CD4-positive, alpha-beta T cell treated with Interleukin-17A for 4 hours (primary cell): Measurements from ENCODE around the gene IGFBP7.

ENCODE experiments used
- DNase-seq: peaks from one replicate; pipeline ENCODE4 v3.0.0-alpha.2; 2020; ENCODE audit warnings: mixed read lengths

Gene IGFBP7

DNA sequence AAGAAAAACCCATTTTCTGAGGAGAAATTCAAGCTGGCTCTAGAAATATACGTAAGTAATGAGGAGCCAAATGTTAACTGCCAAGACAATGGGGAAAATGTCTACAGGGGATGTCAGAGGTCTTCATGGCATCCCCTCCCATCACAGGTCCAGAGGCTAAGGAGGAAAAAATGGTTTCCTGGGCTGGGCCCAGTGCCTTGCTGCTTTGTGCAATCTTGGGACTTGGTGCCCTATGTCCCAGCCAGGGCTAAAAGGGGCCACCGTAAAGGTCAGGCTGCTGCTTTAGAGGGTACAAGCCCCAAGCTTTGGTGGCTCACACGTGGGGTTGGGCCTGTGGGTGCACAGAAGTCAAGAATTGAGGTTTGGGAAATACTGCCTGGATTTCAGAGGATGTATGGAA, 17.2 kb upstream of the IGFBP7 start:
- DNase-seq, result no peak

DNA sequence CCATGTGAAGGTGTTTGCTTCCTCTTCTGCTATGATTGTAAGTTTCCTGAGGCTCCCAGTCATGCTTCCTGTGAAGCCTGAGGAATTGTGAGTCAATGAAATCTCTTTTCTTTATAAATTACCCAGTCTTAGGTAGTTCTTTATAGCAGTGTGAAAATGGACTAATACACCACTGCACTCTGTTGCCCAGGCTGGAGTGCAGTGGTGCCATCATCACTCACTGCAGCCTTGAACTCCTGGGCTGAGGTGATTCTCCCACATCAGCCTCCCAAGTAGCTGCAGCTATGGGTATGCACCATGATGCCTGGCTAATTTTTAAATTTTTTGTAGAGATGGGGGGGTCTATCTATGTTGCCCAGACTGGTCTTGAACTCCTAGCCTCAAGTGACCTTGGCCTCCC, 15.8 kb upstream of the IGFBP7 start:
- no peak for DNase-seq

DNA sequence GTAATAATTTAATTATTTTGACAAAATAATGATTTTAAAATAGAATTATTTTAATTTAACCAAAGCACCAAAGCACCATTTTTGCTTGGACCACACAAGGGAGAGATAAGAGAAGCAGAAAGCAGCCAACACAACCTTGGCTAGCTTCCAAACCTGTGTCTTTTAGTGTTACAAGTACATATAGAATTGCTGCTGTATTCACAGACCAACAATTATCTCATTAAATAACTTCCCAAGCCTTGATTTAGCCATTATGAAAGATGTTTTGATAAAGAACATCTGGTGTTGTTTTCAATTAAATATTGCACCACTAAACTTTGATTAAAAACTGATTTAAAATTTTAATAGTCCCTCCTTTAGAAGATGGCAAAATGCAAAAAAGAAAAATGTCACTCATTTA, 14.0 kb upstream of the IGFBP7 start:
- no peak for DNase-seq

DNA sequence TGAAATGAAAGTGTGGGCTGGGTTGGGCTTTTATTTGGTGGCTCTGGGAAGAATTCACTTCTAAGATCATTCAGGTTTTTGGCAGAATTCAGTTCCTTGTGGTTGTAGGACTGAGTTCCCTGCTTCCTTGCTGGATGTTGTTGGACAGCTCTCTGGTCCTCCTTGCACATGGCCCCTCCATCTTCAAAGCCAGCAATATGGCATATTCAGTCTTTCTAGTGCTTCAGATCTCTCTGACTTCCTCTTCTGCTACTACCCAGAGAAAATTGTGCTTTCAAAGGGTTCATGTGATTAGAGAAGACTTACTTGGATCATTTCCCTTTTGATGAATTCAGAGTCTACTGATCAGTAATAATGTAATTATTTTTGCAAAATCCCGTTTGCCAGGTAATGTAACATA, 12.8 kb upstream of the IGFBP7 start:
- no peak for DNase-seq

DNA sequence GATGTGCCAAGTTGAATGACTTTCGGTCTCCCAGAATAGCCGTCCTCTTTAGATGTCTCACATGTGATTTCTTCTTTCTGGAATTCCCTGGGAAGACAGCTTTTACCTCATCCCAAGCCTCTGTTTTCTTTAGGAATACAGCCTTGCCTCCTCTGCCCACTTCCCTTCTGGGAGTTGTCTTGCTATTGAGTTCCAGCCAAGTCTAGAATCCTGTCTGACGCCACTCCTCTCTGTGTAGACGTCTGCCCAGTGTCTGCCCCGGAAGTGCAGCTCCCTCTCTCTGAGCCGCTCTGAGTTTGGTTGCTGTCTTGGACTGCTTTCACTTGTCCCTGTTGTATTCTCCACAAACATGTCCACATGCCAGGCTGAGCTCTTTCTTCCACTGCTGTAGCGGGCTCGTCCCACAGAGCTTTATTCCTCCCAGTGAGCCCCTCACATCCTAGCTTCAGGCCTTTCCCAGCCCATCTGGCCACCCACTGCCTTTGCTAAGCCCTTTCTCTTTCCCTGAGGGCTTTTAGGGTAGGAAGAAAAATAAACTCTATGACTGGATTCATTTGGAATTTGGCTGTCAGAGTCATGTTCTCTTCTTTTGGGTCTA, 9.0 kb upstream of the IGFBP7 start:
- DNase-seq, result no peak

DNA sequence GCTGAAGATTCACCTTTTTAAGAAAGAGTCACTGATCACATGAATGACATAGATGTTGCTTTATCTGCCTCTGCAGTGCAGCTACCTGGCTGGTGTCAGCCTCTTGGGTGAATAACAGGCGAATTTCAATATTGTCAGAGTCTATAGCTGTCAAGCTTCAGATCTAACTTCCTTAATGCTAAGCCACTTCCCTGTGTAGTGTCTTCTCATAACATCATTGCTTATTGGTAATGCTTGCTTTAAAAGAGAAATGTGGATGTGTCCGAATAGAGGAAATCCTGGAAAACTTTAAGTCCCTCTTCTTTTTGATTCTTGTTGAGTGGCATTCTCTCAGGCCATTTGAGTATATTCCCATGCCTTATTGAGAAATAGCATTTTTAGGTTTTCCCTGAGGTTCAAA, 7.3 kb upstream of the IGFBP7 start:
- DNase-seq, result no peak

DNA sequence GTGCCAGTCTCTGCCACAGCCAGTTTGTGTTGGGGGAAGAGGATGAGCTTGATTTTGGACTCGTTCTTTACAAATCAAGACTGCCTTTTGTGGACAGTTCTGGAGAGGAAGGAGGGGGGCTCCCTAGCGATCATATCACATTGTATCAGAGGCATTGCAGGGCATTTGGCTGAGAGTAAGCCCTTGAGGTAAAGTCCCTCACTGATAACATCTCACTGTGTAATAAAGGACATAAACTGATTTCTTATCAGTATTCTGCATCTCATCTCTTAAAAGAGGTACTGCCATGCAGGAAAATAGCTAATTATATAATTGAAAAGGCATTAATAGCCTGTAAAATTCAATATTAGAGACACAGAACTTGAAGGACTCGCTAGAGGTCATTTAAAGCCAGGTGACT, 6.1 kb upstream of the IGFBP7 start:
- DNase-seq, result no peak

DNA sequence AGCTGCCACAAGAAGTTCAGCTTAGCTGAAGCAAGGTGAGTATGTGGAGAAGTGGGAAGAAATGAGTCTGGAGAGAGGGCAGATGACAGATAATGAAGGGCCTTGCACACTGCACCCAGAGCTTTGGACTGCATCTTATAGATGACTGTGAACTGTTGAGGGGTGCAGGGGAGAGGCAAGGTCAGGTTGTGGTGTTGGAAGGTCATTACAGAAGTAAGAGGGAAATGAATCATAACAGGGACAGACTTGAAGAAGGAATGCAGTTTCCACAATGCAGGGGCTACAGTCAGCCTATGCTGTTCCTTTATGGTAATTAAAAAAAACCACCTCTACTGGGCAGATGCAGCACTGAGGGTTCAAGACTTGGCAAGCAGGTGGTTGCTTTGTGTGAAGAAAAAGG, 4.8 kb upstream of the IGFBP7 start:
- no peak for DNase-seq

DNA sequence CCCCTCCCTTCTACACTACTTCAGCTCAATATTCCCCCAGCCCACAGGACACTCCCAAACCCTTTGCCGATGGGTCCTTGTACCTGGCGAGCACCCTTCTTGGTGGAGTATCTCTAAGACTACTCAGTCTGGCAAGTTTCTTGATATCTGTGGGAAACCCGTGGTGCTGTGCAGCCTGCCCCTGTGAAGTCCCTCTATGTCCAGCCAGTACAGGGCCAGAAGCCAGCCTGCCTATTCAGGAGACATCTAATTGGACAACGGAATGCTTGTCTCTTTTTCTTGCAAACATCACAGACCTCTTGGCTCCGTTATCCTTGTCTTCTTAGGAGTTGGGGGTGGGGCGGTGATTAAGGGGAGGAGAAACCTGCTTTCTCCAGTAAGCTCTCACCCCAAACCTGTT, 3.7 kb upstream of the IGFBP7 start:
- no peak for DNase-seq

DNA sequence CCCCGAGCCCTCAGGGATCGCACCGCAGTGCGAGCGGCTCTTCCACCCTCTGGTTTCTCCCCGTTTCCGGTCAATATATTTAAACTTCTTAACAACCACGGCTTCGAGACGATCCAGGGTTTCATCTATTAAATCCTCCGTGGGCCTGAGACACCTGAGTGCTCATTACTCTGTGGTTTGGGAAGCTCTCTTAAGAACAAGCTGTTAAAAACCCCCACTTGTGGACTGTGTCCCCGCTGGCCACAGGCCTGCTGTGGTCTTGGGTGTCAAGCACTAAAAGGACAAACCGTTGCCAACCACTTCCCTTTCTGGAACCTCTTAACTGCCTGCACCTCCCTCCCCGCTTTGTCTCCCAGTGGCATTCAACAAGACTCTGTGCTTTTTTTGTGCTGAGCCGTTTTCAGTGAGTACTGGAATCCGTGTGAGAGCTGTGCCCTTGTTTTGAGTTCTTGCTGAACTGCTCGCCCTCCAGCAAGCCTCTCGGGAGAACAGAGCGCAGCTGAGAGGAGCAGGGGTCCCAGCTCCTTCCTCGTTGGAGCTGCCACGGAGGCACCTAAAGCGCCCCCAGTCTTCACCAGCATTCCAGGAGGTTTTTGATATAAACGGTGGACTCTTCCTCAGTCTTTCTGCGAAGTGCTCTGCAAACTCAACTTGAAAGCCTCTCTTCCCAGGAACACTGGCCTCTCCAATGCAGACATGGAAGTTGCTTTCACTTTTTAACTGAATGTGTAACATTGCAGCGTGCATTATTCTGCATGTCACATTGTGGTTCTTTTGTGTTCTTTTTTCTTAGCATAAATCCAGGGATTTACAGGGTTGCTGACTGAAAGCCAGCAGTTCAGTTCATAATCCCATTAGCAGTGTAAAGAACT, 691 bp upstream of the IGFBP7 start:
- DNase-seq, result no peak

DNA sequence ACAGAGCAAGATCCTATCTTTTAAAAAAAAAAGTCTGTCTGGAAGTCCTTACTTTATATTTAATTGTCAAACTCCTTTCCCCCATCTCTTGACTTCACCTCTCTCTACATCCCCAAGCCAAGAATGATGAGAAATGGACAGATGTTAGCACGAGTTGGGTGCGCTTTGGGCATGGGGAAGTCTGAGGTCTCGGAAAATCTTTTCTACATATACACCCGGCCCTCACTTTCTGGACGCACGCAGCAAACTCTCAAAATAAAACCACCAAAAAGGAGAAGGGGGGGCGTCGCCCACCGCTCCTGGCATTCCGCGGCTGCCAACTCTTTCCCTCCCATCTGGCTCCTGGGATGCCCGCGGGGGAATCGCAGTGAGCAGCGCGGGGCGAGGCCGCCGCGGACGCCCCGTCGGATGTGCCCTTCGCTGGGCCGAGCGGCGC, 756 bp downstream of the IGFBP7 start:
- no peak for DNase-seq

DNA sequence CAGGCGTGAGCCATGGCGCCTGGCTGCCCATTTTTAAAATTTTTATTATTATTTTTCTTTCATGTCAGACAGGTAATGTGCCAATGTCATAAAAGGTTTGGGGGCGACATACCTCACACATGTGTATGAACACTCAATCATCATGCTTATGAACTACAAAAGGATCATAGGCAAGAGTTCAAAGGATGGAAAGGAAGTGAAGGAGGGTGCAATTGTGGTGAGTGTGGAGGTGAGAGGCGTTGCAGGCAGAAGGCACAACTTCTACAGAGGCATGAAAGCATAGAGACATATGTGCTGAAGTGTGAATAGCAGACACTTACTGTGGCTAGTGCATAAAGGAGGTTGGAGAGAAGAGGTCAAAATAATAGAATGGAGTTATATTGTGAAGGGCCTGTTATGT, 4.0 kb downstream of the IGFBP7 start:
- DNase-seq, result no peak

DNA sequence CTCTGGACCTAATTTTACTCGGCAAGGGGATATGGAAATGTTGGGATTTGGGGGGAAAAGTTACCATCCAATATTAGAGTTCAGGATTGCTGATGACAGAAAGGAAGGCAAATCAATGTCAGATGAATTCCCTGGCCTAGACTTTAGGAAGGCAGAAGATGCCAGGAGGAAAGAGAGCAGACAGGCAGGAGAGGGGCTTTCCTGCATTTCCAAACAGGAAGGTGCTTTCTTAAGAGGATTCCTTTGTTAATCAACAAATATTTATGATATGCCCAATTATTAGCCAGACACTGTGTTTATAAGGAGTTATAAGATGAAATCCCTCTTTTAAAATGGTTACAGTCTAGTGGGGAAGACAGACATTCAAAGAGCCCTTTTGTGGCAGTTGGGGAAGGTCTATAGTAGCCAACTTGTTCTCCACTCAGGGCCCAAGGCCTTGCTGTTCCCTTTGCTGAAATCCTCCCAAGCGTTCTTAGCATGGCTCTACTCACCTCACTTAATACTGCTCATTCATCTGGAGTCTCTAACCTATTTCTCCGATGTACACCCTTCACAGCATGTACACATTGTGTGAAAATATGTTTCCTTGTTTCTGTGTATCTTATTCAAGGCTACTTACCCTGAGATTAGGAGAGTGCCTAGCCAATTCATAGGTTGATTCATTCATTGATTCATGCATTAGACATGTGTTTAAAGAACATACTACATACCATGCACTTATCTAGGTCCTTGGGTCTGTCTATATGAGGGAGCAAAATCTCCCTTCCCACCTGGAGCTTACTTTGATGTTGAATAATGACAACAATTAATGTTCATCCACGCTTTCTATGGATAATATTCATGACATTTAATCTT, 5.3 kb downstream of the IGFBP7 start:
- DNase-seq, result no peak

DNA sequence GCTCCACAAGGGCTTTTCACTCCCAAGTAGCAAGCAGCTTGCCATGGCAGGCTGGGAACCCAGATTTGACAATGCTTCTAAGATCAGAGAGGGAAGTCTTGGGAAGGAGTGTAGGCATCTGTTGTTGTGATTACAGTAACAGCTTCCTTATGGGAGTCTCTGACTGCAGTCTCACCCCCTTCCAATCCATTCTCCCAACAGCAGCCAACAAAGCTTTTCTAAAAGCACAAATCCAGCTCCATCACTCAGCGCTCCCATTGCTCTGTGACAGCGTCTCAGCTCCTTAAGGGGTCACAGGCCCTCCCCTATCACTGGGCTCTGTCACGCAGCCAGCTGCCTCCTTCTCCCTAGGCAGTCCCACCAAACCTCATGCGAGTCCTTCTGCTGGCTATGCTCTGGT, 7.1 kb downstream of the IGFBP7 start:
- no peak for DNase-seq

DNA sequence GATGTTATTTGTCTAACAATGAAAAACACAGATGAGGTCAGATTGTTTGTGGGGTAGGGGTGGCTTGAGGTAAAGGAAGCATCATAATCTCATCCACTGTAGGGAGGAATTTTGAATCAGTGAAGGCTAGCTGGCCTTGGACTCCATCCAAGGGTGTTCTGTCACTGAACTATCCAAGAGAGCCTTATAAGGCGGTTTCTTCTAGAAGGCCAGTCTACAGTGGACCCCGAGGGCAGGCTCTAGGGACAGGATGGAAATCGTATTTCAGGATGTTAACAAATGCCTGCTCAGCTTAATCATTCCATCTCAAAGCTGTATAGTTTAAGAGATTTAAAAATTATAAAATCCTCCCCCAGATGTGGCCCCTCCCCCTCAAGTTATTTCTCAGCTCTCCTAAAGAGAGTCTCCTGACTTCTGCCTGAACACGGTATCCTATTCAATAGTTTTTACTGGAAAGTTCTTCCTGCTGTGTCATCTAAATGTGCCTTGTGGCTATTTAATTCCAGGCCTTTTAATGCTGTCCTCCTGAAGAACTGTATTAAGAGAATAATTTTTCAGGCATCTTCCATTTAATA, 8.0 kb downstream of the IGFBP7 start:
- DNase-seq, result no peak

DNA sequence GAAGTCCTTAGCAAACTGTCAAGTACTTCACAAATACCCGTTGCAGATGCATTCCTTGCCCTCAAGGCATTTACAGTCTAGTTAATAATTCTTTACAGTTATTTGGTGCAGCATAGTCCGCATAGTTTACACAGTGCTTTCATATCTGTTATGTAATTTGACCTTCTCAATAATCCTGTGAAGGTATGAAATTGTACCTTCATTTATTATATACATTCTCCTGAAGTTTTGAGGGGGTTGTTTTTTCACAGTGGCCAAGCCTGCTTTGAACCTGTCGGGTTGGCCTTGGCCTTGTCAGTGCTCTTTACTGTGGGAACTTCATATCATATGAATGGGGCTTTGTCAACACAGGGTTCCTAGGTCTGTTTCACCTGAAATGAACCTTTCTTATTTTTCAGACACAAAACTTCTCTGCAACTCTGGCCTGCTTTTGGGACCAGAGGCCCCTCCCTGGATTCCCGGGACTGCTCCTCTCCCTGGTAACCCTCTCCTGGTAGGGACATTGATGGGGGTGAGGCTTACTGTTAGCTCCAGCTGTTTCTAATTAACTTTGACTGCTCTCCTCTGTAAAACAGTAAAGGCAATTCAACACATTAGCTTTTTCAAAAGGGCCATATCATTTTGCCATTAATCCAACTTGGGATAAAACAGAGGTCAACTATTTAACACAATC, 9.1 kb downstream of the IGFBP7 start:
- DNase-seq, result no peak

DNA sequence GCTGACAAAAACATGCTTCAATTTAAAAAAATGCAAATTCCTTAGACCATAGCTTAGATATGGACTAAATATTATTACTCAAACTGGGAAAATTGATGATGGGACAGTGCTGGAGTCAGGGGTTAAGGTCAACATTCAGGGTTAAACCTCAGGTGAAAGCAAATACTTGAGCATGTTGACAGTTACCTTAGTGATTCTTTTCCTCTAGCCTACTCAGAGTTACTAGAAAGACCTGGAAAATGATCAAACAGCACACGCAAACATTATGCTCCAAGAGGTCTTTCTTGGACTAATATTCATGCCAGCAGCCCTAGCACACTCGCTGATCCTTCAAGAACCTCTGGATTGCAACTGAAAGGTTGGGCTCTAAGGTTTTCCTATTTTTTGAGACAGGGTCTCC, 10.8 kb downstream of the IGFBP7 start:
- no peak for DNase-seq

DNA sequence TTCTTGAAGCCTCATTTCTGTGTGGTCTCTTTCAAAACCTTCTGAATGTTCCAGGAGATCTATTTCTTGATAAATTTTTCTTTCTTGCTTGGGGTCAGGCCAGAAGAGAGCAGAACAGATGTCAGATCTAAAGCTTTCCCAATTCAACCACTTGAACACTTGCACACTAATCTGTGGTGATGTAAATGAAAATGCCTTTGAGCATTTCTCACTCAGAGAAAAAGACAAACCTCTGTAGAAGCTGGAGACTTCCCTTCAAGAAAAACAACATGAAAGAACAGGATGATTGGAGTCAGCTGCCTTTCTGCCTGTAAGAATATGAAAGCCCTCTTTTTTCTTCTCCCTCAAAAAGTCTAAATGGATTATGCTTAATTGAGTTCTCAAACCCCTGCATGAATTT, 11.2 kb downstream of the IGFBP7 start:
- DNase-seq, result no peak

DNA sequence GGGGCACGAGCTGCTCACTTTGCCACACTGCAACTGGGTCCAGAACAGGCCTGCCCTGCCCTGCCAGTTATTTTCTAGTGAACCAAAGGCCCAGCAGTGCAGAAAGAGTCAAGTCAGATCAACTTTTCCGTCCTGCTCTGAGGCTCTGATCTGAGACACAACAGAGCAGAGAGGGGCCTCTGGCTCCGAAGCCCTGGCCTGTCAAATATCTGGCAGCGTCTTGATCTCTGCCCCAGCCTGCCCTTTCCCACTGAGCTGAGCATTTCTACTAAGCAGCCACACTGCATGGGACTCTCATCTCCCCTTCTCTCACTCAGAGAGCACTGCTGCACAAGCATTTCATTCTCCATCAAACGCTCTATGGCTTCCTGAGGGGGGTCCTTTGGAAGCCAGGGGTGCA, 11.8 kb downstream of the IGFBP7 start:
- no peak for DNase-seq

DNA sequence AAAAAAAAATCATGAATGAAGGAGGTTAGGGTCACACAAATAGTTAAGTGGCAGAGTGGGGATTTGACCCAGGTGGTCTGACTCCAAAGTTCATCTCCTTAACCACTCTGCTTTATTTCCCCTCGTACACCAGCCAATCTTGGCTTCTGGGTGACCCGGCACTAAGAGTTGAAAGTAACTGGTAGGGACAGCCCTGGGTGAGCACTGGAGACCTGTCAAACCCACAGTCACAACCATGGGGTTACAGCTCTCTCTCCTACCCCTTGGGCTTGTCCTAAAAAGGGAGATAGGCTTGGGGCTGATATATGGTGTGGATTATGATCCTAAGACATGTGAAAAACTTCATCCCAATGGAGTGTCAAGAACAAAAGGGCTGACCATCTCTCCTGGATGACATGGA, 12.5 kb downstream of the IGFBP7 start:
- DNase-seq, result no peak

DNA sequence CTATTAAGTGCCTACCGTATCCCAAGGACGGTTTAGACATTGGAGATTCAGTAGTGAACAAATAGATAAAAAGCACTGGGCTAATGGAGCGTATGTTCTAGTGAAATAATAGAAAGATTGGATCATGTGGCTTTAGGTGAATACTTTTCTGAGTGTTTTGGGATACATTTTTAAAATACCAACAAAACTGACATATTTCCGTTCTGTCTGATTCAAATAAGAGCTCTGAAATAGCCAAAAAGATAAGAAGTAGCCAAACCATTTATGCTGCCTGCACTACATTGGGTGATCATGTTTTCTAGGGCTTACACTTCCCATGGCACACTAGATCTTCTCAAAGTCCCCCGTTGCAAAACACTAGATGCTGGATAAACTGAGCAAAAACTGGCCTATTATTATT, 14.2 kb downstream of the IGFBP7 start:
- DNase-seq, result no peak

DNA sequence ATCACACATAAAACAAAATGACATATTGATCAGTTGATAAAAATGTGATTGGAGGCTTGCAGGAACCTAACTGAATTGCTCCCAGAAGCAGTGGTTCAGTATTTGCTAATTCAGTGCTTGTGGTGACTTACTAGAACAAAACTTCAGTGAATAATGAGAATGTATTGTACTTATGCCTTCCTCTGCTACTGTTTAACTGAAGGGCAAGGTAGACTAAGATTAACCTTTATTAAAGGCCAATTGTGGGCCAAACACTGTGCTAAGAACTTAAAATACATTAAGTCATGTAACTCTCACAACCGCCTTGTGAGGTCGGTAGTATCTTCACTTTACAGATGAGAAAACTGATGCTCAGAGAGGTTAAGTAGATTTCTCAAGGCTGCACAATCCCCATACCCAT, 14.9 kb downstream of the IGFBP7 start:
- DNase-seq, result no peak

DNA sequence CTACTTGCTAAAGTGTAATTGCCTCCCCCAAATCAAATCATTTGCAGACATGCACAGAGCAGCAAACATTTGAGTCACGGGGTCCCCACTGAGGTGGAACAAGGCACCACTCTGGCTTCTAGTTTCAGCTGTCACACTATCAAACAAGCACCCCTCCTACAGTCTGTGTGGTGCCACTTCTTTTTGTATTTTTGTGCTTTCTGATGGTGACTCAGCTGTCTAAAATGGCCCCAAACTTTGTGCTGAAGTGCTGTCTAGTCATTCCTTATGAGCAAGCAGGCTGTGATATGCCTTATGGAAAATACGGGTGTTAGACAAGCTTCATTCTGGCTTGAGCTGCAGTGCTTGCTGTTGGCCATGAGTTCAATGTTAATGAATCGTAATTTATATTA, 15.4 kb downstream of the IGFBP7 start:
- no peak for DNase-seq
